Ascending aorta (tissue), 2 donors: ENCODE measurements around the gene RREB1. TPM values are rescaled to one million over a fixed set of nuclear protein-coding genes. Genes with fewer than 3 reads are reported as not detected.

Experiments
- DNase-seq, 2 donors: peaks; one replicate each; pipeline ENCODE4 v3.0.0-alpha.2; 2019; ENCODE audit warnings: low spot score in 2 of 2
- H3K27ac ChIP-seq, 2 donors: fragments of 200-600 bp; sonication (generic); one replicate each; pipeline ENCODE4 v1.5.1; 2016 to 2017; ENCODE audit warnings: mild to moderate bottlenecking in 1 of 2
- H3K27me3 ChIP-seq: fragments of 200-600 bp; sonication (generic); one replicate; pipeline ENCODE4 v1.5.1; 2017
- H3K36me3 ChIP-seq, 2 donors: fragments of 200-600 bp; sonication (generic); one replicate each; pipeline ENCODE4 v1.5.1; 2016
- H3K4me1 ChIP-seq, 2 donors: fragments of 200-600 bp; sonication (generic); one replicate each; pipeline ENCODE4 v1.5.1; 2016 to 2017; ENCODE audit warnings: mild to moderate bottlenecking in 1 of 2
- H3K4me3 ChIP-seq, 2 donors: fragments of 200-600 bp; sonication (generic); one replicate each; pipeline ENCODE4 v1.5.1; 2016 to 2017; ENCODE audit warnings: mild to moderate bottlenecking in 1 of 2
- H3K9me3 ChIP-seq, 2 donors: fragments of 200-600 bp; sonication (generic); one replicate each; pipeline ENCODE4 v1.5.1; 2016
- CTCF ChIP-seq, 3 experiments: fragments of 200-600 bp in 2 of 3; fragments of 450-650 bp in 1 of 3; sonication (generic) in 2 of 3; IDR thresholded peaks; one replicate each; pipeline ENCODE4 v1.5.1; 2016 to 2019; ENCODE audit warnings: antibody characterized with exemption in 3 of 3, mild to moderate bottlenecking in 1 of 3, moderate library complexity in 1 of 3
- intact Hi-C: fragments of 100-400 bp; cut with DNase I; formaldehyde crosslinking; loops from one replicate; pipeline ENCODE4 v1.15.1; 2023
- total RNA-seq: library from RNA; depleted of rRNA; stranded (reverse); fragments of >200 nt; gene quantifications from one replicate; pipeline ENCODE4 v1.1.0, GENCODE V29; 2016

Gene RREB1
- total RNA-seq, 1 donor from 2014 or later = 48.9 TPM

- Histone ChIP-seq H3K27ac (no peak overlapping the region), H3K4me3 (peak overlapping the region; percentile 28 to 53), H3K9me3 (no peaks in the 10 kb centered on the region), H3K27me3 (no peaks in the 10 kb centered on the region), H3K36me3 (no peaks in the 10 kb centered on the region), H3K4me1 (peaks cover 0 to 2% of the 10 kb centered on the region in 2 donors)
- intact Hi-C loops = loop anchor here (5.0 kb wide), 1 partner anchor 156 kb away; no protein-coding TSS in a partner anchor
- DNase-seq = no peak
- TF ChIP-seq CTCF (IDR thresholded peaks at IDR 0.05) = no peak
Measured at GRCh38 chr6:7086488-7086887, 21.3 kb upstream of the RREB1 start.

DNA sequence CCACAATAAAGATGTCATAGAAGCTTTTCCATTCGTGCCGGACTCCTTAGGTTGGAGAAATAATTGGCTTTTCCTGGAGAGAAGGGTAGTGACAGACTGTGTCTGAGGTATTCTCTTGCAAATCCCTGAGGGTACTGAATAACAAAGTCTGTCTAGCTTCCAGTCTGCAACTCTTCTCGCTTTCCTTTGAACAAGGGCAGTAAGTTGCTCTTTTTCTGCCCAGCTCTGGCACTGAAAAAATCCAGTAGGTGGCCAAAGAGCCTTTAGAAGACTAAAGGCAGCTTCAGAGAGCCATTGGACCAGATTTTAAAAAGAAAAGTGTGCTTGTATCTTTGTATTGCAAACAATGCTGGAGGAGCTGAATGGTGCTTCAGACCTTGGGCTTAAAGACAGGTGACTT lies 20.7 kb upstream of the RREB1 start:
- H3K4me1 ChIP-seq = peaks cover 0 to 2% of the 10 kb centered on the region in 2 donors
- intact Hi-C loops = loop anchor here (5.0 kb wide), 1 partner anchor 155 kb away; no protein-coding TSS in a partner anchor

DNA sequence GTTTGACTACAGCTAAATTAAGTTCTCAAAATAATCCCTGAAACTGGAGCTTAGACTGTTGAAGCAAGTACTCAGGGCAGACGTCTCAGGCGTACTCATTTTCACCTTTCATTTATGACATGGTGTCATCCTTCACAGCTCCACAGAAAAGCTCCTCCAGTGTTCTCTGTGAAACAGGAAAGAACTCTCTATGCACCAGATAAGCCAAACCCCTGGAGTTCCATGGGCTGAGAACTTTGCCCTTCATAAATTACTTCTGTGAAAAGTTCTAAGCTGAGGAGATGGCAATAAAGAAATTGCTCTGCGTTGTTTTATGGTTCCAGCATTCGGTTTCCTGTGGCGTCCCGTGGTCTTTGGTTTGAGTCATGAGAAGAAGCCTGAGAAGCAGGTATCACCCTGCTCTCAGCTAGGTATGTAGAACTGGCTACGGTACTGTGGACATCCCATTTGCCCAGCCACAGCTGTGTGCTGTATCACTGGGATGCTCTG lies 20.2 kb upstream of the RREB1 start:
- H3K36me3 ChIP-seq = no peaks in the 10 kb centered on the region
- H3K4me1 ChIP-seq = peaks cover 0 to 2% of the 10 kb centered on the region in 2 donors
- intact Hi-C loops = loop anchor here (5.0 kb wide), 1 partner anchor 155 kb away; no protein-coding TSS in a partner anchor
- H3K27me3 ChIP-seq = no peaks in the 10 kb centered on the region
- DNase-seq = no peak
- no peak overlapping the region for H3K27ac ChIP-seq
- no peak for TF ChIP-seq CTCF (IDR thresholded peaks at IDR 0.05)
- no peak overlapping the region for H3K4me3 ChIP-seq
- H3K9me3 ChIP-seq = no peaks in the 10 kb centered on the region

More for the DNA sequence above, 20.7 kb upstream of the RREB1 start:
- Histone ChIP-seq H3K36me3 (no peaks in the 10 kb centered on the region), H3K27ac (no peak overlapping the region), H3K27me3 (no peaks in the 10 kb centered on the region), H3K4me3 (peak overlapping the region; percentile 28 to 53), H3K9me3 (no peaks in the 10 kb centered on the region)
- TF ChIP-seq CTCF (IDR thresholded peaks at IDR 0.05) = peak in 2 of 3 experiments; percentile 9 to 25
- no peak for DNase-seq

DNA sequence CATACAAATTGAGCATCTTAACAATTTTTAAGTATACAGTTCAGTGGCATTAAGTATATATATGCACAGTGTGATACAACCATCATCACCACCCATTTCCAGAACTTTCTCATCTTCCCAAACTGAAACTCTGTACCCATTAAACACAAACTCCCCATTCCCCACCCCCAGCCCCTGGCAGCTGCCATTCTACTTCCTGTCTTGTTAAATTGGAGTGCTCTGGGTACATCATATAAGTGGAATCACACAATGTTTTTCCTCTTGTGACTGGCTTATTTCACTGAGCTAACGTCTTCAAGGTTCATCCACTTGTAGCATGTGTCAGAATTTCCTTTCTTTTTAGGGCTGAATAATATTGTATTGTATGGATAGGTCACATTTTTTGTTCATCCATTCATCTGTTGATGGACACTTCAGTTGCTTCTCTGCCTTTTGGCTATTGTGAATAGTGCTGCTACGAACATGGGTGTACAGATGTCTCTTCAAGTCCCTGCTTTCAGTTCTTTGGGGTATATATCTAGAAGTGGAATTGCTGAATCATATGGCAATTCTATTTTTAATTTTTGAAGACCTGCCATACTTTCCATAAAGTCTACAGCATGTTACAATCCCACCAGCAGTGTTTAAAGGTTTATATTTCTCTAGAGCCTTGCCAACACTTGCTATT lies 19.6 kb upstream of the RREB1 start:
- H3K27ac ChIP-seq = no peak overlapping the region
- no peaks in the 10 kb centered on the region for H3K36me3 ChIP-seq
- no peak for DNase-seq
- no peaks in the 10 kb centered on the region for H3K9me3 ChIP-seq
- H3K4me3 ChIP-seq = no peak overlapping the region
- H3K4me1 ChIP-seq = peaks cover 0 to 2% of the 10 kb centered on the region in 2 donors
- no peaks in the 10 kb centered on the region for H3K27me3 ChIP-seq
- no peak for TF ChIP-seq CTCF (IDR thresholded peaks at IDR 0.05)
- intact Hi-C loops = loop anchor here (5.0 kb wide), 1 partner anchor 154 kb away; no protein-coding TSS in a partner anchor

GRCh38 chr6:7098993-7099392 lies 8.8 kb upstream of the RREB1 start:
- intact Hi-C loops = no loop called here
- DNase-seq = no peak
- TF ChIP-seq CTCF (IDR thresholded peaks at IDR 0.05) = no peak
- Histone ChIP-seq H3K4me3 (no peak overlapping the region), H3K4me1 (no peaks in the 10 kb centered on the region), H3K36me3 (no peaks in the 10 kb centered on the region), H3K9me3 (no peaks in the 10 kb centered on the region), H3K27ac (no peak overlapping the region), H3K27me3 (no peaks in the 10 kb centered on the region)
